A673 (cell line): ENCODE results near the gene SMOC2.

ENCODE experiments used
- CTCF ChIP-seq: fragments of 300-800, 200-600 bp; sonication (generic); conservative IDR thresholded peaks from 2 replicates; pipeline ENCODE4 v1.5.1; 2017; ENCODE audit warnings: low read depth, mild to moderate bottlenecking, antibody characterized with exemption, low read length, moderate library complexity, mixed read lengths
- EZH2 ChIP-seq: fragments of 200-600 bp; sonication (generic); IDR thresholded peaks from 2 replicates; pipeline ENCODE4 v1.6.1; 2017; ENCODE audit warnings: borderline replicate concordance, low read depth, mild to moderate bottlenecking, mixed read lengths, antibody characterized with exemption, low read length; ENCODE audit not compliant: poor library complexity, severe bottlenecking

GRCh38 chr6:168692193-168692914 lies 251.4 kb downstream of the SMOC2 start:
- TF ChIP-seq CTCF (no peak), EZH2 (no peak)
